Ishikawa (cell line): Measurements from ENCODE around the gene C18orf63.

Experiments
- CEBPB ChIP-seq: IDR thresholded peaks from 2 replicates; pipeline ENCODE4 v1.6.1; 2012
- CREB1 ChIP-seq: IDR thresholded peaks from 2 replicates; pipeline ENCODE4 v1.6.1; 2012; ENCODE audit warnings: low read depth
- EGR1 ChIP-seq: IDR thresholded peaks from 2 replicates; pipeline ENCODE4 v1.6.1; 2012
- EP300 ChIP-seq: IDR thresholded peaks from 2 replicates; pipeline ENCODE4 v1.6.1; 2012; ENCODE audit warnings: borderline replicate concordance
- FOXM1 ChIP-seq: IDR thresholded peaks from 2 replicates; pipeline ENCODE4 v1.6.1; 2012; ENCODE audit warnings: low read depth, borderline replicate concordance
- MAX ChIP-seq: IDR thresholded peaks from 2 replicates; pipeline ENCODE4 v1.6.1; 2012
- NFIC ChIP-seq: IDR thresholded peaks from 2 replicates; pipeline ENCODE4 v1.6.1; 2012
- RAD21 ChIP-seq: IDR thresholded peaks from 2 replicates; pipeline ENCODE4 v1.6.1; 2012; ENCODE audit warnings: low read depth
- REST ChIP-seq: IDR thresholded peaks from 2 replicates; pipeline ENCODE4 v1.6.1; 2012; ENCODE audit warnings: low read depth, mild to moderate bottlenecking
- TAF1 ChIP-seq: IDR thresholded peaks from 2 replicates; pipeline ENCODE4 v1.6.1; 2012; ENCODE audit warnings: low read depth, mild to moderate bottlenecking
- TCF12 ChIP-seq: IDR thresholded peaks from 2 replicates; pipeline ENCODE4 v1.6.1; 2012; ENCODE audit warnings: low read depth
- TEAD4 ChIP-seq: IDR thresholded peaks from 2 replicates; pipeline ENCODE4 v1.6.1; 2012
- USF1 ChIP-seq: IDR thresholded peaks from 2 replicates; pipeline ENCODE4 v1.6.1; 2012
- YY1 ChIP-seq: IDR thresholded peaks from 2 replicates; pipeline ENCODE4 v1.6.1; 2012; ENCODE audit warnings: low read depth
- ZBTB7A ChIP-seq: IDR thresholded peaks from 2 replicates; pipeline ENCODE4 v1.6.1; 2012; ENCODE audit warnings: low read depth

C18orf63 gene

GRCh38 chr18:74316257-74317170 lies 875 bp downstream of the C18orf63 start:
- no peak for TF ChIP-seq TAF1
- no peak for TF ChIP-seq EP300
- no peak for TF ChIP-seq MAX
- no peak for TF ChIP-seq USF1
- TF ChIP-seq YY1, result no peak
- TF ChIP-seq NFIC, result peak; percentile 34; the same call in 1 of the 2 replicates
- no peak for TF ChIP-seq TCF12
- TF ChIP-seq TEAD4, result peak; percentile 98
- TF ChIP-seq FOXM1, result no peak
- TF ChIP-seq REST, result no peak
- no peak for TF ChIP-seq CREB1
- no peak for TF ChIP-seq EGR1
- peak; percentile 79 for TF ChIP-seq CEBPB
- no peak for TF ChIP-seq ZBTB7A
- TF ChIP-seq RAD21, result no peak

GRCh38 chr18:74326231-74326630 lies 10.6 kb downstream of the C18orf63 start:
- no peak for TF ChIP-seq MAX
- TF ChIP-seq EP300, result no peak
- no peak for TF ChIP-seq RAD21
- no peak for TF ChIP-seq NFIC
- no peak for TF ChIP-seq CEBPB
- no peak for TF ChIP-seq CREB1
- TF ChIP-seq TCF12, result no peak
- no peak for TF ChIP-seq REST
- TF ChIP-seq YY1, result no peak
- TF ChIP-seq TAF1, result no peak
- no peak for TF ChIP-seq ZBTB7A
- no peak for TF ChIP-seq FOXM1
- TF ChIP-seq EGR1, result no peak
- no peak for TF ChIP-seq USF1
- TF ChIP-seq TEAD4, result no peak

GRCh38 chr18:74328206-74328605 lies 12.6 kb downstream of the C18orf63 start:
- TF ChIP-seq TAF1 (no peak), TEAD4 (no peak), CREB1 (no peak), YY1 (no peak), MAX (no peak), CEBPB (no peak), EP300 (no peak), RAD21 (no peak), USF1 (no peak)

GRCh38 chr18:74329688-74330205 lies 14.1 kb downstream of the C18orf63 start:
- TF ChIP-seq REST (no peak), ZBTB7A (no peak), TEAD4 (no peak), CREB1 (no peak), EP300 (no peak), MAX (no peak), CEBPB (no peak), YY1 (no peak), TCF12 (no peak), RAD21 (no peak), EGR1 (no peak), NFIC (no peak), TAF1 (no peak), USF1 (no peak), FOXM1 (no peak)
